Adrenal gland (tissue), 12 donors: ENCODE results near the gene BRF1. TPM values are rescaled to one million over a fixed set of nuclear protein-coding genes. Genes with fewer than 3 reads are reported as not detected.

Experiments used
- DNase-seq, 7 donors: peaks; one replicate each; pipeline ENCODE4 v3.0.0-alpha.2; 2019 to 2020
- H3K27ac ChIP-seq, 5 donors: fragments of 200-600 bp; sonication (generic) in 4 of 5; 1 replicate in 3 of 5; 2 replicates in 2 of 5; pipeline versions ENCODE4 v1.5.1 to v1.8.0; 2016 to 2020; ENCODE audit warnings: mild to moderate bottlenecking in 1 of 5
- H3K27me3 ChIP-seq: fragments of 200-600 bp; 2 replicates; pipeline ENCODE4 v1.8.0; 2021
- H3K36me3 ChIP-seq, 2 donors: fragments of 200-600 bp; replicated peaks in 1 of 2; 1 replicate in 1 of 2; 2 replicates in 1 of 2; pipeline versions ENCODE4 v1.5.1 to v1.8.0; 2018 to 2022
- H3K4me1 ChIP-seq, 2 donors: fragments of 200-600 bp; replicated peaks in 1 of 2; 1 replicate in 1 of 2; 2 replicates in 1 of 2; pipeline versions ENCODE4 v1.5.1 to v1.8.0; 2018 to 2021
- H3K4me3 ChIP-seq, 4 donors: fragments of 200-600 bp; sonication (generic) in 3 of 4; one replicate each; pipeline ENCODE4 v1.5.1; 2016 to 2018
- H3K9me3 ChIP-seq, 3 donors: fragments of 200-600 bp; sonication (generic) in 1 of 3; replicated peaks in 1 of 3; 1 replicate in 2 of 3; 2 replicates in 1 of 3; pipeline versions ENCODE4 v1.5.1 to v1.8.0; 2016 to 2021
- CTCF ChIP-seq, 6 experiments: fragments of 450-650 bp in 4 of 6; fragments of 200-600 bp in 2 of 6; sonication (generic) in 1 of 6; IDR thresholded peaks; 1 replicate in 5 of 6; 2 replicates in 1 of 6; pipeline versions ENCODE4 v1.5.1 to v1.8.0; 2016 to 2021; ENCODE audit warnings: antibody characterized with exemption in 6 of 6, mild to moderate bottlenecking in 2 of 6, moderate library complexity in 1 of 6
- POLR2A ChIP-seq, 2 donors: fragments of 450-650 bp; IDR thresholded peaks; one replicate each; pipeline ENCODE4 v1.6.1; 2017; ENCODE audit warnings: antibody characterized with exemption in 2 of 2, mild to moderate bottlenecking in 2 of 2, moderate library complexity in 1 of 2
- WGBS, 4 donors: extraction: QIAGEN DNeasy Blood & Tissue Kit in 2 of 4; methylation state at CpG; one replicate each; pipeline versions ENCODE4 v1.1.5 to v1.1.7; 2013 to 2017; 5-methylcytosine and 5-hydroxymethylcytosine counted together
- intact Hi-C, 2 donors: fragments of 100-400 bp; cut with DNase I; formaldehyde crosslinking; loops; one replicate each; pipeline versions ENCODE4 v1.14.1 to v1.15.0; 2022 to 2023
- polyA plus RNA-seq, 3 donors: library from polyadenylated mRNA; stranded (reverse); fragments of 200-250 nt in 2 of 3; fragments of 350-450 nt in 1 of 3; fragmentation: Illumina TruSeq in 1 of 3; extraction: RNeasy Lipid Tissue Mini Kit (QIAGEN cat#74804) in 1 of 3; gene quantifications; one replicate each; pipeline ENCODE4 v1.2.3, GENCODE V29; 2013 to 2014
- total RNA-seq, 9 donors: library from RNA; depleted of rRNA in 4 of 9; stranded (reverse); fragments of >200 nt in 4 of 9; fragments of 120-200 nt in 1 of 9; fragmentation: NEBNext Ultra II Directional in 1 of 9; extraction: Animal tissue kit (Norgen Biotek cat#: 25700) in 1 of 9; gene quantifications; one replicate each; pipeline versions ENCODE4 v1.1.0 to v1.2.4, GENCODE V29; 2013 to 2023
- donor health status: healthy with polysubstance abuse.
- donor health status: Bipolar disorder and iron deficiency.
- donor health status: DM: yes; HTN: yes; CAD: no.
- donor health status: DM: no; HTN: no; CAD: no.
- donor health status: DM: no; HTN: no; CAD: no.
- donor health status: DM: yes; HTN: yes; CAD: no.

BRF1 gene
- total and polyA plus RNA-seq, 12 donors, result 14.0 to 96.9 (median 37.5) TPM

DNA sequence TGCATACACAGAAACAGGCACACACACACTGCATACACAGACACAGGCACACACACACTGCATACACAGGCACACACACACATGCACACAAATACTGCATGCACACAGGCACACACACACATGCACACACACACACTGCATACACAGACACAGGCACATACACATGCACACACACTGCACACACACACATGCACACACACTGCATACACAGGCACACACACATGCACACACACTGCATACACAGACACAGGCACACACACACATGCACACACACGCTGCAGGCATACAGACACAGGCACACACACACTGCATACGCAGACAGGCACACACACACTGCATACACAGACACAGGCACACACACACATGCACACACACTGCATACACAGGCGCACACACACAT lies 85.2 kb downstream of the BRF1 start:
- TF ChIP-seq POLR2A (IDR thresholded peaks at IDR 0.05) (no peak), CTCF (IDR thresholded peaks at IDR 0.05) (no peak)
- intact Hi-C loops, result no loop called here
- no peak overlapping the region for H3K27ac ChIP-seq
- H3K4me1 ChIP-seq, result peaks cover 0 to 3% of the 10 kb centered on the region in 2 donors
- no peak overlapping the region for H3K4me3 ChIP-seq
- no peaks in the 10 kb centered on the region for H3K9me3 ChIP-seq
- DNase-seq, result no peak
- 74 to 98% (median 91%) methylated on average over 2 to 3 of the region's 3 CpGs for WGBS, 4 donors
- no peaks in the 10 kb centered on the region for H3K27me3 ChIP-seq
- H3K36me3 ChIP-seq, result peaks cover 0 to 39% of the 10 kb centered on the region in 2 donors

GRCh38 chr14:105214324-105214915 lies 86.4 kb downstream of the BRF1 start:
- peaks cover 0 to 40% of the 10 kb centered on the region in 2 donors for H3K36me3 ChIP-seq
- no peak overlapping the region for H3K27ac ChIP-seq
- no peak overlapping the region for H3K4me3 ChIP-seq
- intact Hi-C loops, result no loop called here
- H3K27me3 ChIP-seq, result no peaks in the 10 kb centered on the region
- WGBS, 4 donors, result 89 to 91% (median 90%) methylated on average over 12 to 14 of the region's 14 CpGs; no CpG with 5 or more reads in 1 of the 4 donors
- no peaks in the 10 kb centered on the region for H3K4me1 ChIP-seq
- H3K9me3 ChIP-seq, result no peaks in the 10 kb centered on the region
- DNase-seq, result no peak
- TF ChIP-seq CTCF (IDR thresholded peaks at IDR 0.05) (no peak), POLR2A (IDR thresholded peaks at IDR 0.05) (no peak)

DNA sequence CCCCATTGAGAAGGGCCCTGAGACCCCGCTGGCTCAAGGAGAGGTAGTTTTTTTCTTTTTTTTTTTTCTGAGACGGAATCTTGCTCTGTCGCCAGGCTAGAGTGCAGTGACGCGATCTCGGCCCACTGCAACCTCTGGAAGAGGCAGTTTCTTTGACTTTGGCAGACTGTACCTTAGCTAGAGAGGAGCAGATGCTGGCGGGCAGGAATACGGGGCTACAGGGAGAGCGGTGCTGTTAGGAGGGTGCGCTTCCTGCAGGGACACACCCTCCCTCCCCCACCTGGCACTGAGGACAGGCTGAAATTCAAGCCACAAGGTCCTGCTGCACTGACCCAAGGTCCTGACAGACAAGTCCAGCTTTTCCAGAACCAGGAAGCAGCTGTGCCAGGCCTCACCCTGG lies 87.4 kb downstream of the BRF1 start:
- Histone ChIP-seq H3K4me3 (no peak overlapping the region), H3K4me1 (no peaks in the 10 kb centered on the region), H3K36me3 (peaks cover 0 to 29% of the 10 kb centered on the region in 2 donors), H3K27ac (no peak overlapping the region), H3K9me3 (no peaks in the 10 kb centered on the region), H3K27me3 (no peaks in the 10 kb centered on the region)
- DNase-seq, result no peak
- intact Hi-C loops, result no loop called here
- TF ChIP-seq CTCF (IDR thresholded peaks at IDR 0.05) (no peak), POLR2A (IDR thresholded peaks at IDR 0.05) (no peak)
- WGBS, 4 donors, result 89 to 93% (median 91%) methylated on average over 10 of the region's 10 CpGs

GRCh38 chr14:105212541-105213300 lies 88.1 kb downstream of the BRF1 start:
- no peak for DNase-seq
- Histone ChIP-seq H3K9me3 (no peaks in the 10 kb centered on the region), H3K27ac (no peak overlapping the region), H3K4me1 (no peaks in the 10 kb centered on the region), H3K36me3 (peaks cover 0 to 23% of the 10 kb centered on the region in 2 donors), H3K27me3 (no peaks in the 10 kb centered on the region), H3K4me3 (no peak overlapping the region)
- 86 to 95% (median 91%) methylated on average over 11 to 18 of the region's 18 CpGs for WGBS, 4 donors
- TF ChIP-seq CTCF (IDR thresholded peaks at IDR 0.05) (no peak), POLR2A (IDR thresholded peaks at IDR 0.05) (no peak)
- intact Hi-C loops, result no loop called here
